Mononuclear cell (primary cell): ENCODE results near the gene U2AF2. TPM values are rescaled to one million over a fixed set of nuclear protein-coding genes. Genes with fewer than 3 reads are reported as not detected.

Experiments
- H3K27me3 ChIP-seq: 2 replicates; pipeline ENCODE4 v1.6.0; 2011; ENCODE audit warnings: low read length, control low read depth; ENCODE audit not compliant: insufficient read depth
- H3K4me1 ChIP-seq: 2 replicates; pipeline ENCODE4 v1.5.1; 2011; ENCODE audit warnings: mild to moderate bottlenecking, low read length, control low read depth; ENCODE audit not compliant: insufficient read depth
- H3K4me3 ChIP-seq: 2 replicates; pipeline ENCODE4 v1.5.1; 2011; ENCODE audit warnings: mild to moderate bottlenecking, low read length, moderate library complexity
- H3K9me3 ChIP-seq: 2 replicates; pipeline ENCODE4 v1.5.1; 2011; ENCODE audit warnings: low read depth, mild to moderate bottlenecking, control low read depth, low read length
- total RNA-seq: library from RNA; depleted of rRNA; stranded (reverse); fragments of >200 nt; gene quantifications from one replicate; pipeline ENCODE4 v1.2.3, GENCODE V29; 2012

Gene U2AF2
- total RNA-seq, 1 donor: 55.6 TPM

GRCh38 chr19:55690769-55691545 is 36.1 kb downstream of the U2AF2 start:
- no peaks in the 10 kb centered on the region for H3K27me3 ChIP-seq
- no peaks in the 10 kb centered on the region for H3K9me3 ChIP-seq
- no peaks in the 10 kb centered on the region for H3K4me1 ChIP-seq
- H3K4me3 ChIP-seq: no peak overlapping the region

GRCh38 chr19:55691561-55692481 is 37.0 kb downstream of the U2AF2 start:
- no peaks in the 10 kb centered on the region for H3K9me3 ChIP-seq
- no peaks in the 10 kb centered on the region for H3K27me3 ChIP-seq
- no peak overlapping the region for H3K4me3 ChIP-seq
- no peaks in the 10 kb centered on the region for H3K4me1 ChIP-seq

GRCh38 chr19:55692681-55693081 is 37.8 kb downstream of the U2AF2 start:
- no peaks in the 10 kb centered on the region for H3K9me3 ChIP-seq
- no peaks in the 10 kb centered on the region for H3K27me3 ChIP-seq
- no peak overlapping the region for H3K4me3 ChIP-seq
- H3K4me1 ChIP-seq: no peaks in the 10 kb centered on the region

GRCh38 chr19:55693336-55693974 is 38.6 kb downstream of the U2AF2 start:
- no peak overlapping the region for H3K4me3 ChIP-seq
- no peaks in the 10 kb centered on the region for H3K9me3 ChIP-seq
- no peaks in the 10 kb centered on the region for H3K27me3 ChIP-seq
- no peaks in the 10 kb centered on the region for H3K4me1 ChIP-seq

- Histone ChIP-seq H3K9me3 (no peaks in the 10 kb centered on the region), H3K27me3 (no peaks in the 10 kb centered on the region), H3K4me1 (no peaks in the 10 kb centered on the region), H3K4me3 (no peak overlapping the region)
Measured at GRCh38 chr19:55694241-55694655, 39.4 kb downstream of the U2AF2 start.

GRCh38 chr19:55694656-55695491 is 40.0 kb downstream of the U2AF2 start:
- no peaks in the 10 kb centered on the region for H3K4me1 ChIP-seq
- no peak overlapping the region for H3K4me3 ChIP-seq
- no peaks in the 10 kb centered on the region for H3K27me3 ChIP-seq
- H3K9me3 ChIP-seq: no peaks in the 10 kb centered on the region

- no peak overlapping the region for H3K4me3 ChIP-seq
- no peaks in the 10 kb centered on the region for H3K4me1 ChIP-seq
- no peaks in the 10 kb centered on the region for H3K9me3 ChIP-seq
- no peaks in the 10 kb centered on the region for H3K27me3 ChIP-seq
Measured at GRCh38 chr19:55695511-55696290, 40.9 kb downstream of the U2AF2 start.

GRCh38 chr19:55696301-55697068 is 41.6 kb downstream of the U2AF2 start:
- Histone ChIP-seq H3K9me3 (no peaks in the 10 kb centered on the region), H3K4me1 (no peaks in the 10 kb centered on the region), H3K27me3 (no peaks in the 10 kb centered on the region), H3K4me3 (no peak overlapping the region)

- H3K9me3 ChIP-seq: no peaks in the 10 kb centered on the region
- H3K4me1 ChIP-seq: no peaks in the 10 kb centered on the region
- no peak overlapping the region for H3K4me3 ChIP-seq
- no peaks in the 10 kb centered on the region for H3K27me3 ChIP-seq
Measured at GRCh38 chr19:55697069-55697440, 42.2 kb downstream of the U2AF2 start.

- Histone ChIP-seq H3K4me1 (no peaks in the 10 kb centered on the region), H3K27me3 (no peaks in the 10 kb centered on the region), H3K9me3 (no peaks in the 10 kb centered on the region), H3K4me3 (no peak overlapping the region)
Measured at GRCh38 chr19:55697698-55698097, 42.9 kb downstream of the U2AF2 start.

- no peaks in the 10 kb centered on the region for H3K27me3 ChIP-seq
- no peaks in the 10 kb centered on the region for H3K4me1 ChIP-seq
- no peaks in the 10 kb centered on the region for H3K9me3 ChIP-seq
- no peak overlapping the region for H3K4me3 ChIP-seq
Measured at GRCh38 chr19:55698256-55698655, 43.4 kb downstream of the U2AF2 start.

- no peak overlapping the region for H3K4me3 ChIP-seq
Measured at GRCh38 chr19:55699221-55699620, 44.4 kb downstream of the U2AF2 start.

GRCh38 chr19:55700813-55701212 is 46.0 kb downstream of the U2AF2 start:
- no peaks in the 10 kb centered on the region for H3K27me3 ChIP-seq
- peaks cover 4% of the 10 kb centered on the region for H3K4me1 ChIP-seq
- H3K4me3 ChIP-seq: no peak overlapping the region
- H3K9me3 ChIP-seq: no peaks in the 10 kb centered on the region

More at GRCh38 chr19:55699221-55699620, 44.4 kb downstream of the U2AF2 start:
- Histone ChIP-seq H3K27me3 (no peaks in the 10 kb centered on the region), H3K9me3 (no peaks in the 10 kb centered on the region), H3K4me1 (peaks cover 4% of the 10 kb centered on the region)
